HG02678 (cell line): ENCODE measurements around the gene DALRD3.

Experiments used
- ATAC-seq: cut with Tn5 transposase; IDR thresholded peaks from one replicate; pipeline ENCODE4 v1.9.1; 2021; ENCODE audit warnings: mild to moderate bottlenecking, moderate library complexity; ENCODE audit not compliant: unreplicated experiment

The DALRD3 gene, protein sequence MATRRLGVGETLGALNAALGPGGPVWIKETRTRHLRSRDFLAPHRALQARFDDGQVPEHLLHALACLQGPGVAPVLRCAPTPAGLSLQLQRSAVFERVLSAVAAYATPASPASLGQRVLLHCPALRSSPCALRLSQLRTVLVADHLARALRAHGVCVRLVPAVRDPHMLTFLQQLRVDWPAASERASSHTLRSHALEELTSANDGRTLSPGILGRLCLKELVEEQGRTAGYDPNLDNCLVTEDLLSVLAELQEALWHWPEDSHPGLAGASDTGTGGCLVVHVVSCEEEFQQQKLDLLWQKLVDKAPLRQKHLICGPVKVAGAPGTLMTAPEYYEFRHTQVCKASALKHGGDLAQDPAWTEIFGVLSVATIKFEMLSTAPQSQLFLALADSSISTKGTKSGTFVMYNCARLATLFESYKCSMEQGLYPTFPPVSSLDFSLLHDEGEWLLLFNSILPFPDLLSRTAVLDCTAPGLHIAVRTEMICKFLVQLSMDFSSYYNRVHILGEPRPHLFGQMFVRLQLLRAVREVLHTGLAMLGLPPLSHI

DNA sequence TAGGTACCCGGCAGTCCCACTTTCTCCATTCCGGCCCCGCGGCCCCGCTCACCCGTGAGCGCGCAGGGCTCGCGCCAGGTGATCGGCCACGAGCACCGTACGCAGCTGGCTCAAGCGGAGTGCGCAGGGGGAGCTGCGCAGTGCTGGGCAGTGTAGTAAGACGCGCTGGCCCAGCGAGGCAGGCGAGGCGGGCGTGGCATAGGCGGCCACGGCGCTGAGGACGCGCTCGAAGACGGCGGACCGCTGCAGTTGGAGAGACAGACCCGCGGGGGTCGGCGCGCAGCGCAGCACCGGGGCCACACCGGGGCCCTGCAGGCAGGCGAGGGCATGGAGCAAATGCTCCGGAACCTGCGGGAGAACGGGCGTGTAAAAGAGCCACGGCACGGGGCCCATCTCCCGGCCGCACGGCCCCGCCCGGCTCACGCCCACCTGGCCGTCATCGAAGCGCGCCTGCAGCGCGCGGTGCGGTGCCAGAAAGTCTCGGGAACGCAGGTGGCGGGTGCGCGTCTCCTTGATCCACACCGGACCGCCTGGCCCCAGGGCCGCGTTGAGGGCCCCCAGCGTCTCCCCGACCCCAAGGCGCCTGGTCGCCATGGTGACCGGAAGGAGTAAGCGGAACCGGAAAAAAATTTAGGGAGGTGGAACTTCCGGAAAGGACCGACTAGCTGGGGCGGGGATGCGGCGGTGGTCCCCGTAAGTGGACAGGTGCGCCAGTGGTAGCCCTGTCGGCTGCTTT lies at the start of gene DALRD3:
TSS of gene DALRD3 (minus strand) at position 610 of the 736 bp plus-strand sequence. CDS start at position 594, 16 bp downstream.
- ATAC-seq = no peak

DNA sequence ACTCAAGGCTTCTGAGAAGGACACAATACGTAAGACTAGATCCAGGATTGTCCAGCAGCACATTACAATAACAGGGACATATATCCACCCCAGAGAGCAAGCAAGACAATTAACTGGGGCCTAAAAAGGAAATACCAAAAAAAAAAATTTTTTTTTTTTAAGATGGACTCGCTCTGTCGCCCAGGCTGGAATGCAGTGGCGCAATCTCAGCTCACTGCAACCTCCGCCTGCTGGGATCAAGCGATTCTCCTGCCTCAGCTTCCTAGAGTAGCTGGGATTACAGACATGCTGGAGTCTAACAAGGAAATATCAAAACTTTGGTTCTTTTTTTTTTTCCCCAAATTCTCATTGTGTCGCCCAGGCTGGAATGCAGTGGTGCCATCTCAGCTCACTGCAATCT lies 39.6 kb upstream of the DALRD3 start:
- ATAC-seq = no peak

DNA sequence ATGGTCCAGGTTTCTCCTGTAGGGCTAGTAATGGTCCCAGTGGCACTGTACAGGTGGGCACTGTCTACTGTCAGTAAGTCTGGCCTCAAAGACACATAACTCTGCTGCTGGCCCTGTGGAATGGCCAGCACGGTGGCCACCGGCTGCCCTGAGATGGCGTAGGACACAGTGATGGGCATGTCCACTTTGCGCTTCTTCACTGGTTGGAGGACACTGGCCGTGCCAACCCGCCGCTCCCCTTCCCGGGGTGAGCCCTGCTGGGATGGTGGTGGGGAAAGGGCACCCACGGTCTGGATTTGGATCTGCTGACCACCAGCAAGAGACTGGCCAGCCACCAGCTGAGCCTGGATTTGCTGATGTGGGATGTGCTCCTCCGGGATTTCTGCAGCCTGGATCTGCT lies 38.9 kb upstream of the DALRD3 start:
- no peak for ATAC-seq

DNA sequence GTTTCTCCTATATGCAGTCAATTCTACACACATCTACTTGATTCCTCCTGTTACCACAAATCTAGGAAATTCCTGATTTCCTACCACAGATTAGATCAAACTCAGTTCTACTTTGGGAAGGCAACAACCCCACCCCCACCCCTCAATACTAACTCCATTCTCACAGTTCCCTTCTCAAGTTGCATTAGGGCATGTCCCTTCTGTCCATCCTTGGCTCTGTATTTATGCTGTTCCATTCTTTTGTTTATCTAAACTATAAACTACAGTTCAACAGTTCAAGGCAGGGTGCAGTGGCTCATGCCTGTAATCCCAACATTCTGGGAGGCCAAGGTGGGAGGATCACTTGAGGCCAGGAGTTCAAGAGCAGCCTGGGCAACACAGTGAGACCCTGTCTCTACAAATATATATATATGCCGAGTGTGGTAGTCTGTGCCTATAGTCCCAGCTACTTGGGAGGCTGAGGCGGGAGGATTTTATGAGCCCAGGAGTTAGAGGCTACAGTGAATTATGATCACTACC lies 36.0 kb upstream of the DALRD3 start:
- ATAC-seq = no peak

DNA sequence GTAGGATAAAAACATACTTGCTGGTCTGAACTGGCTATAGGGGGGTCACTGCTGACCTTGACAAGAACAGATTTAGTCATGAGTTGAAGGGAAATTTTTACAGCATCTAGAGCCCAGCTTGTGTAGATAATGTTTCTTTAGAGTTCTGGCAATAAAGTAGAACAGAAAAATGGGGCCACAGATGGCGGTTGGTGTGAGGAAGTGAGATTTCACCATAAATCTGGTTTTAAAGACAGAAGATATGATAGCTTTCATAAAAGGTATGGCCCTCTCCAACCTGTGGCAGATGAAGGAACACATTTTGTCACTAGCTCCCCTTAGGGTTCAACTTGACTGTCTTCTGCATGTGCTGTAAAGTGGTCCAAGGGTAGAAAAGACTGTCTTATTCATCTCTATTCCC lies 35.2 kb upstream of the DALRD3 start:
- no peak for ATAC-seq

DNA sequence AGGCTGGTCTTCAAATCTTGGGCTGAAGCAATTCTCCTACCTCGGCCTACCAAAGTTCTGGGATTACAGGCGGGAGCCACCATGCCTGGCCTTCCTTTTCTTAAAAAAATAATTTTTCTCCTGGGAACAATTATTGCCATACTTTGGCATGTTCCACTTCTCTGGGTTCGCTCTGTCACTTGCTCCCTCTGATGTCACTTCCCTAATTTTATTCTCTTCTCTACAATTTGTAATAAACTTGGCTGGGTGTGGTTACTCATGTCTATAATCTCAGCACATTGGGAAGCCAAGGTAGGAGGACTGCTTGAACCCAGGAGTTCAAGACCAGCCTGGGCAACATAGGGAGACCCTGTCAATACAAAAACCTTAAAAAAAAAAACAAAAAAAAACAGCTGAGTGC lies 16.9 kb upstream of the DALRD3 start:
- no peak for ATAC-seq

DNA sequence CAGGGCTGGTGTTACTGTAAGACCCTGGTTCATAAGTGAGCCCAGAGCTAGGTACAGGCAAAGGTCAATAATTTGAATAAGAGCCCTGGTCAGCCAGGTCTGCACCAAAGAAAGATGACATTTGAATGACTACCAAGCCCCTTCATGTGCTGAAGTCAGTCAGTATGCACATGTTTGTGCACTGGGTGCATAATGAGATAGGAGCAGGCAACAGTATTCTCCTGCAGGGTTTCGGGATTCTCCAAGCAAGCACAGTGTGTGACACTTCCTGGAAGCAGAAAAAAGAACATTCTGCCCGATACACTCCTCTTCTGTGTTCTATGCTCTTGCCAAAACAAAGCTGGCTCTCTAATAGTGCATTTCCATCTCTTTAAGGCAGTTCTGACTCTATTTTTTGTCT lies 16.3 kb upstream of the DALRD3 start:
- ATAC-seq = no peak

DNA sequence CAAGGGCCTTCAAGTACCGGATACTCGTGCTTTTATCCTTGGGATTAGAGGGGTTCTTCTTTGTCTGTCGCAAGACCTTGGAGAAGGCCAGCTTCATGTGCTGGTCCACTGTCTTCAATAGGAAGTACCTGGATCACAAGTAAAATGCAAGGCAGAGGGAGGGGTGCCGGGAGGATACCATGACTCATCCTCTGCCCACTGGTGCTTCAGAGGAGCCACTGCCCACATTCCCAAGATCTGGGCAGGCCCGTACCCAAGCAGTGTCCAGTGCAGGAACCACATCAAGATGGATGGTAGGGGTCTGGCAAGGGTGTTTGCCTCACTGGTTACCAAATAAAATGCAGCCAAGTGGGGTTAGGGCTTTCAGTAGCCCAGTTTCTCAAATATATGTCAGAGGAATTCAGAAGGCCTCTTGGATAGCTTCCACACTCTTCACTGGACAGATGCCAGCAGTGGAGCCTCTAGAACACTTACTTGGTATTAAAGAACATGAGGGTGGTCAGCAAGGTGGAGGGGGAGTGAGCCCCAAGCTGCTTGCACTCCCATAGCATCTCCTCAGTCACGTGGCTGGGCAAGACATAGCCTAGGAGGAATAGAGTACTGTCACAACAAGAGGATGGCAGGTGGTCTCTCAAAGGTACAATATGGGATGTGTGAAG lies 14.4 kb upstream of the DALRD3 start:
- ATAC-seq = no peak

DNA sequence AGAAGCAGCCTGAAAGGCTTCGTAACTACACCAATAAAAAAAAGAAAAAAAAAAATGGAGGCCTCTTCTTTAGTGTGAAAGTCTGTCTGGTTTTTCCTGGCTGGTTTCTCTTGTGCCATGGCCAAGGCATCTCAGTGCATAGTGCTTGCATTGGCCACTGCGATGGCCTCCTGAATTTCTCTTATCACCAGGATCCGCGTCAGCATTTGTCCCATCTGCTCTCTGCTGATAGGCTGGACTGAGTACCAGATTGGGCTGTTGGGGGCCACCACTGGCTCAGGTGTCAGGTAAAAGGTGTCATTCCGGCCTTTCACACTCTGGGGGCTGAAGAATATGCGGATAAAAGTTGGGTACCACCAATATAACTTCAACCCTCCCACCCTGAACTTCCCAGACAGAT lies 11.9 kb upstream of the DALRD3 start:
- ATAC-seq = no peak

DNA sequence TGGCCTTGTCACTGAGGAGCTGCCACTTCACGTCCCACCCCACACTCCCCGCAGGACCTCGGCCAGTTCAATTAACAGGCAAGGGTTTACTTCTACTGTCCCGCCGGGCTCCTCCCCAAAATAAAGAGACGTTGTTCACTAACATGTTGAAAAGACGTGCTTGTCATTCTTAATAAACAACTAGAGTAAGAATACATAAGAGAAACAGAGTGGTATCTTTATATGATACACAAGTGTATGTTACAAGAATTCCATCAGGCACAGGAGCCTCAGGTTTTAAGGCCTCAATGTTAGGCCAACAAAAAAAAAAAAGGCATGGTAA lies 11.1 kb upstream of the DALRD3 start:
- no peak for ATAC-seq

DNA sequence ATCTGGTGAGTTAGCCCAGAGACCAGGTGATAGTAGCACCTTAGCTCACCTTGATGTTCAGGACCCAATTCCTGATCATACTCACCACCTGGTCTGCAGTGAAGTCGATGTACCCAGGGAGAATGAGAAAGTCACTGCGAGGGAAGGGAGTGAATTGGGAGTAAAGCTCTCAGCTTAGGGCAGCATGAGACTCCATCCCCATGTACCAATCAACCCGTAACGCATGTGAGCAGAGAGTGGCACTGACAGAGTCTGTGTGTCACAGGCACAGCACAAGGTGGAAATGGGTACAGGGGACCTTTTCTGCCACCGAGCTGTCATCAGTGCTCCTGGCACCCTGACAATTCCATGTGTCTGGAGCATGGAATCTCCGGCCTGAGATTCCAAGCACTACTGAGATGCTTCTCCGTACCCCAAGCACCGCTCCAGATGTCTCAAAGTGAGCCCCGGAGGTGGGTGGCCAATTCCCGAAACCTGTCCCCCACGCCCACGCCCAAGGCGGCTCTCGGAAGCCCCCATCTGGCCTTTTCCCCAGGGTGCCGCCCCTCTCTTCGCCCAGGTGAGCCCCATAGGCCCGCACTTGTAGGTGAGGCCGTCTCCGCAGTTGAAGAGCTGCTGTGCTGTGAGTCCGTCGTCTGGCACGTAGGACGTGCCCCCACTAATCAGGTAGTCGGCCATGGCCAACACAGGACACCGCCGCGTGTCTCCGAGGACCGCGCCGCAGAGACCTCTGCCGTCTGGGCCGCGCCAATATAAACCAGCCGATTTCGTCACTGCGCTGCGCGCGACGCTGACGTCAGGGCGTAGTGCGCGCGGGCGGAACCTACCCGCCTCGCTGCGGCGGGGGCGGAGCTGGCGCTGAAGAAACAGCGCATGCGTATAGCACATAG lies 10.5 kb upstream of the DALRD3 start, which contains the start of gene IMPDH2:
TSS of gene IMPDH2 (minus strand) at position 726 of the 890 bp plus-strand sequence. CDS start at position 678, 48 bp downstream.
- ATAC-seq = peak; percentile 91

DNA sequence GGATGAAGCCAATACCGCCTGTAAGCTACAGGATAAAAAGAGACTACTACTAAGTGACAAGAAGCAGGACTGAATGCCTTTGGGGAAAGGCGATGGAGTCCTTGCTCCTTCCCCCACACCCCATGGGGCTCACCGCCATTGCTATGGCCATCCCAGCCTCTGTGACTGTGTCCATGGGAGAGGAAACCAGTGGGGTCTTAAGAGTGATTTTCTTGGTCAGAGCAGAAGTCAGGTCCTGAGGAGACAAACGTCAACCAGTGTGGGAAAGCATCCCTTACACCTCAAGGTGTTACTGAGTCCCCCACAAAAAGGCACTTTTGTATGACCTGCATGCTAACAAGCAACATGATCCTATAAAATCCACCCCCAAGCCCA lies 9.9 kb upstream of the DALRD3 start:
- ATAC-seq = no peak

DNA sequence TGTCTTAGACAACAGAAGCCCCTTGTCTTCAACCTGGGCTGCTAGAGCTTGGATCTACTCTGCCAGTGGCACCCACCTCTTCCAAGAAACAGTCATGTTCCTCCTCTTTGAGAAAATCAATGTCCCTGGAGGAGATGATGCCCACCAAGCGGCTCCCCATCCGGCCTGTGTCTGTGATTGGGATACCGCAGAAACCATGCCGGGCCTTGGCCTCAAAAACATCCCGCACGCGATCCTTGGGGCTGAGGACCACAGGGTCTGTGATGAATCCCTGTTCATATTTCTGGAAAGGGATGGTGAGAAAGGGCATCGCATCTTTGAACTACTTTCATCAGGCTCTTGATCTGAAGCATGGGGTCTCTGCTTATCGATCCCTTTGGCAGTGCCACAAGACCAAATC lies 9.3 kb upstream of the DALRD3 start:
- ATAC-seq = no peak

DNA sequence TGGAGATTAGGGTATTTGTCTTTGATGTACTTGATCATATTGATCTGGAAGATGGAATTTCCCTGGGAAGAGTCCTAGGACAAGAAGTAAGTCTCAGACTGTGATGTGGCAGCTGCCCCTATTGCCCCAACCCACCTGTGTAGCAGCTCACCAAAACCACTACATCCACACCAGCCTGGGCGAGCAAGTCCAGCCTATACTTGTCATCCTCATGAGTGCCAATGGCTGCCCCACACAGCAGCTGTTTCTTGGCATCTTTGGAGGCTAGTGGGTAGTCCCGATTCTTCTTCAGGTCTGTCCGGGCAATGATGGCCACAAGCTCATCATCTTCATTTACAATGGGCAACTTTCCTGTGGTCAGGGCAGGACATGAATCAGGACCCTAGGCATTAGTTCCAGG lies 8.2 kb upstream of the DALRD3 start:
- no peak for ATAC-seq

DNA sequence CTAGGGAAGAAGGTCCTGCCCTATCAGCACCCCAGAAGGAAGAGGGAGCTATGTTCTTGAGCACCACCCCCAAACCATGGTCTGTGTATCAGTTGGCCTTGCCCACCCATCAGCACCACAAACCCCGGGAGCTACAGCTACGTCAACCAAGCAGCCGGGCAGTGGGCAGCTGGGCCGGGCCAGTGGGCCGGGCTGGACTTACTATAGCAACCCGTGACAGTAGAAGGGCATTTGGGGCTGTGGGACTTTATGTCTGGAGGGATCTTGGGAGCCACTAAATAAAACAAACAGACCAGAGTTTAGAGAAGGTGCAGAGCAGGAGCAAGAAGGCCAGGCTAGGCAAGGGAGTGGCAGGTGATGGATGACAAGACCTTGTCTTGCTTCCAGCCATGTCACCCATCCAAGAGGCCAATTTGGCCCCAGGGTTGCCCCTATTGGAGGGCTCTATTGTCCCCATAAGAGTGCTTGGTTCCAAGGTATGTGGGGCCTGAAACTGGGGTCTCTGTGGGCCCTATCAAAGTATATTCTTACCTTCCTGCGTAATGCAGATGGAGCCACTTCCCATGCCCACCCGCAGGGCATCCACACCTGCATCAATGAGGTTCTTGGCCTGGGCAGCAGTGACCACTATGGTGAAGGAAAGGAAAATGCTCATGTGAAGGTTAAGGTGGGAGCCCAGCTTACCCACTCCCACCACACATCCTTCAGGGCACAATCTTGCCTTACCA lies 7.6 kb upstream of the DALRD3 start:
- no peak for ATAC-seq

DNA sequence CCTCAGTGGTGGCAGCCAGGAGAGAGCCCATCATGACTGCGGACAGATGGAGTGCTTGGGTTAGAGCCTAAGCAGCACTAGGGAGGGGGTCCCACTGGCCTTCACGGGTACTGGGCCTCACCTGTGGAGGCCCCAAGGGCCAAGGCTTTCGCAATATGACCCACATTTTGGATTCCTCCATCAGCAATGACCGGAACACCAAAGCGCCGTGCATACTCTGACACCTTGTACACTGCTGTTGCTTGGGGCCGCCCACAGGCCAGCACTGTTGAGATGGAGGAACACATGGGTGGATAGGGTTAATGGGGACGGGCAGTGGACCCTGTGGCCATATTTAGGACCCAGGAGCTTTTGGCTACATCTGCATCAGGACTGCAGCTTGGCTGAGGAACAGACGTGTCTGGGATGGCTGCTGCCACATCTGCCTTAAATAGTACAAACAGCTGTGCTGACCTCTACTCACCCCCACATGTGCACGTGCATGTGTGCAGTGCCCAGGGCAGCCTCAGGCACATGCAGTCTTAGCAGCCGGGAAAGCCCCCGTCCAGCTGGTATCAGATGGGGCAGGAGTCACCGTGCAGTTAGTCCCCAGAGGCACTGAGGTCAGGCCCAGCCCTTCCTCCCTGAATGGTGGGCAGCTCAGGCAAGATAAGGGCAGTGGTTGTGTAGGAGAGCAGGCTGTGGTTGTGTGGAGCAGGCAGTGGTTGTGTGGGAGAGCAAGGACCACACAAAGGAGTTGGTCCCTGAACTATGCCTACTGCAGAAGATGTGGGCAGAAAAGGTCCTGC lies 6.8 kb upstream of the DALRD3 start:
- no peak for ATAC-seq

DNA sequence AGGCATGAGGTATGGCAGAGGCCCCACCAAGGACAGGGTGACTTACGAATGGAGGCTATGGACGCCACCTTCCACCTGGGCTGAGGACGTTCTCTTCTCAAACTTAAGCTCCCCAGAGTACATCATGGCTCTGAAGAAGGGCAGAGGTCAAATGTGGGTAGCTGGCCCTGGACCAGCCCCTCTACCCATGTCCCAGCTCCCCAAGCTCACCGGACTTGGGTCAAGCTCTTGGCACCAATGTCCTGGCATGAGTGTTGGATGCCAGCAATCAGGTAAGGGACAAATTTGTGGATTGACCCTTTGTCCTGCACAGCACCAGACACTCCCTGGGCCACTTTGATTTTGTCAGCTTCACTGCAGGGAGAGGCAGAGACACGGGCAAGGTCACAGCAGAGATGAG lies 6.1 kb upstream of the DALRD3 start:
- ATAC-seq = no peak

DNA sequence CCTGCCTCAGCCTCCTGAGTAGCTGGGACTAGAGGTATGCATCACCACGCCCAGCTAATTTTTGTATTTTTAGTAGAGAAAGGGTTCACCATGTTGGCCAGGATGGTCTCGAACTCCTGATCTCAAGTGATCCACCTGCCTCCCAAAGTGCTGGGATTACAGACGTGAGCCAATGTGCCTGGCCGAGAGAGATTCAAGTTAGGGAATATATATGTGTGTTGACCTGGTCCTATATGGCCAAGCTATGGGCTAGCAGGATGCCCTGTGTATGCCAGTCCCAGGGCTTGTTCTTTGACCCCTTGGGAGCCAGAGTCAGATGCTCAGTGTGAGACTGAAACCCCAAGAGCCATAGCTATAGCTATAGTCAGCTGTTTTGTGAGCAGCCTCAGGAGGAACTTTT lies 5.4 kb upstream of the DALRD3 start:
- no peak for ATAC-seq

DNA sequence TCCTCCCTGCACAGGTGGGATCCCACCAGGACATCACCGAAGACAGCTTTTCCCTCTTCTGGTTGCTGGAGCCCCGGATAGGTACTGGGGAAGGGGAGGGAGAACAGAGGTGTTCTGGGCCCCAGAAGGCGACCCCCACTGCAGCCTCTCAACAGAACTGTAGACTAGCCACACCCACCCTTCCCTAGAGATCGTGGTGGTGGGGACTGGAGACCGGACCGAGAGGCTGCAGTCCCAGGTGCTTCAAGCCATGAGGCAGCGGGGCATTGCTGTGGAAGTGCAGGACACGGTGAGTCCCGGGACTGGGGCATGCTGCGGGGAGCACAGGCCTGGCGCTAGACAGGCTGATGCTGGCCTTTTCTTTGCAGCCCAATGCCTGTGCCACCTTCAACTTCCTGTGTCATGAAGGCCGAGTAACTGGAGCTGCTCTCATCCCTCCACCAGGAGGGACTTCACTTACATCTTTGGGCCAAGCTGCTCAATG lies 4.3 kb upstream of the DALRD3 start:
- no peak for ATAC-seq
